HCT116 (cell line): ENCODE results near the gene ADAMTSL5. TPM values are rescaled to one million over a fixed set of nuclear protein-coding genes. Genes with fewer than 3 reads are reported as not detected.

Experiments used
- ATAC-seq: fragments of 200-7000 bp; cut with Tn5 transposase; 2 replicates; pipeline ENCODE4 v1.9.1; 2020; ENCODE audit warnings: mild to moderate bottlenecking, moderate library complexity
- BruUV-seq: library from RNA; stranded (reverse); fragments of 400-500 nt; replicated peaks from 2 replicates; lab custom pipeline; 2021; lab: Mats Ljungman, UMichigan
- CTCF ChIA-PET: fragments of 300-600 bp; sonication (Branson Sonifier 250); formaldehyde crosslinking; loops from one replicate; lab custom pipeline; 2021; ENCODE audit warnings: antibody characterized with exemption; lab: Charles Lee
- POLR2A ChIA-PET: fragments of 300-600, 350-600 bp; sonication (Branson Sonifier 250); formaldehyde crosslinking; loops from one replicate; lab custom pipeline; 2021; ENCODE audit warnings: antibody characterized with exemption; lab: Charles Lee
- RAD21 ChIA-PET, 2 experiments: fragments of 300-600 bp; sonication (Branson Sonifier 250); formaldehyde crosslinking; loops; one replicate each; lab custom pipeline; 2023; ENCODE audit warnings: low total read pairs in 2 of 2; ENCODE audit not compliant: uncharacterized antibody in 2 of 2, unreplicated experiment in 2 of 2, low non-redundant PET in 1 of 2; lab: Charles Lee
- DNase-seq: peaks from one replicate; pipeline ENCODE4 v3.0.0-alpha.2; 2010; ENCODE audit warnings: low read depth, low spot score
- H2AFZ ChIP-seq: fragments of 200-600 bp; shearing (Covaris generic), sonication (generic); 2 replicates; pipeline ENCODE4 v1.6.1; 2017; ENCODE audit warnings: low read depth, mixed run types, mixed read lengths, antibody characterized with exemption, low read length; ENCODE audit not compliant: poor library complexity, severe bottlenecking
- H3K27ac ChIP-seq: 2 replicates; pipeline ENCODE4 v1.5.1; 2012; ENCODE audit warnings: low read depth, low read length
- H3K27me3 ChIP-seq: fragments of 200-600 bp; sonication (generic); 2 replicates; pipeline ENCODE4 v1.6.1; 2016; ENCODE audit warnings: mixed run types, low read length, mixed read lengths; ENCODE audit not compliant: insufficient read depth
- H3K36me3 ChIP-seq, 2 experiments: fragments of 200-500 bp in 1 of 2; fragments of 200-600 bp in 1 of 2; sonication (Bioruptor generic) in 1 of 2; sonication (generic) in 1 of 2; 2 replicates each; pipeline versions ENCODE4 v1.5.1 to v1.6.1; 2014 to 2016; ENCODE audit warnings: low read length in 2 of 2, inconsistent platforms in 1 of 2, mixed read lengths in 1 of 2, mixed run types in 1 of 2; ENCODE audit not compliant: insufficient read depth in 2 of 2, control insufficient read depth in 1 of 2
- H3K4me1 ChIP-seq, 2 experiments: fragments of 200-600 bp in 1 of 2; sonication (generic) in 1 of 2; 2 replicates each; pipeline versions ENCODE4 v1.5.1 to v1.6.1; 2012 to 2017; ENCODE audit warnings: low read length in 2 of 2, inconsistent platforms in 1 of 2, mild to moderate bottlenecking in 1 of 2, mixed read lengths in 1 of 2, mixed run types in 1 of 2, moderate library complexity in 1 of 2; ENCODE audit not compliant: insufficient read depth in 2 of 2, control insufficient read depth in 1 of 2
- H3K4me2 ChIP-seq: fragments of 200-600 bp; sonication (generic); 2 replicates; pipeline ENCODE4 v1.6.1; 2017; ENCODE audit warnings: mixed run types, low read length, mixed read lengths
- H3K4me3 ChIP-seq, 2 experiments: fragments of 200-600 bp in 1 of 2; sonication (generic) in 1 of 2; replicated peaks in 1 of 2; 2 replicates each; pipeline ENCODE4 v1.5.1; 2011 to 2016; ENCODE audit warnings: low read length in 2 of 2, control low read depth in 1 of 2, low read depth in 1 of 2, mild to moderate bottlenecking in 1 of 2, mixed read lengths in 1 of 2, mixed run types in 1 of 2
- H3K79me2 ChIP-seq: fragments of 200-600 bp; sonication (generic); 2 replicates; pipeline ENCODE4 v1.6.1; 2017; ENCODE audit warnings: mild to moderate bottlenecking, mixed run types, low read length, moderate library complexity, mixed read lengths; ENCODE audit not compliant: insufficient read depth
- H3K9ac ChIP-seq: fragments of 200-600 bp; sonication (generic); 2 replicates; pipeline ENCODE4 v1.6.1; 2016; ENCODE audit warnings: low read length, mixed read lengths
- H3K9me2 ChIP-seq: fragments of 200-600 bp; sonication (generic), shearing (Covaris generic); 2 replicates; pipeline ENCODE4 v1.6.1; 2017; ENCODE audit warnings: mixed run types, mild to moderate bottlenecking, moderate library complexity; ENCODE audit not compliant: insufficient read depth
- H3K9me3 ChIP-seq, 2 experiments: fragments of 200-500 bp in 1 of 2; fragments of 200-600 bp in 1 of 2; sonication (Bioruptor generic) in 1 of 2; sonication (generic) in 1 of 2; 2 replicates each; pipeline ENCODE4 v1.6.1; 2014 to 2017; ENCODE audit warnings: low read length in 2 of 2, mixed read lengths in 2 of 2, inconsistent platforms in 1 of 2, low read depth in 1 of 2, mild to moderate bottlenecking in 1 of 2, mixed run types in 1 of 2, moderate library complexity in 1 of 2; ENCODE audit not compliant: control insufficient read depth in 1 of 2, insufficient read depth in 1 of 2
- H4K20me1 ChIP-seq: fragments of 200-600 bp; sonication (generic), shearing (Covaris generic); 2 replicates; pipeline ENCODE4 v1.6.1; 2017; ENCODE audit warnings: mixed run types, mild to moderate bottlenecking, moderate library complexity; ENCODE audit not compliant: insufficient read depth
- ATF3 ChIP-seq: IDR thresholded peaks from 2 replicates; pipeline ENCODE4 v1.6.1; 2012
- CBX3 ChIP-seq: IDR thresholded peaks from 2 replicates; pipeline ENCODE4 v1.6.1; 2012; ENCODE audit warnings: low read depth
- CEBPB ChIP-seq: IDR thresholded peaks from 2 replicates; pipeline ENCODE4 v1.6.1; 2012; ENCODE audit warnings: low read depth
- EGR1 ChIP-seq: IDR thresholded peaks from 2 replicates; pipeline ENCODE4 v1.6.1; 2012; ENCODE audit warnings: low read depth
- ELF1 ChIP-seq: IDR thresholded peaks from 2 replicates; pipeline ENCODE4 v1.6.1; 2012; ENCODE audit warnings: low read depth, borderline replicate concordance
- EZH2 ChIP-seq: fragments of 200-600 bp; sonication (generic); IDR thresholded peaks from 2 replicates; pipeline ENCODE4 v1.6.1; 2017; ENCODE audit warnings: antibody characterized with exemption, mixed run types
- EZH2phosphoT487 ChIP-seq: fragments of 200-600 bp; IDR thresholded peaks from 2 replicates; pipeline ENCODE4 v1.6.1; 2018; ENCODE audit warnings: antibody characterized with exemption, borderline replicate concordance
- FOSL1 ChIP-seq: IDR thresholded peaks from 2 replicates; pipeline ENCODE4 v1.6.1; 2012; ENCODE audit warnings: low read depth
- JUND ChIP-seq: IDR thresholded peaks from 2 replicates; pipeline ENCODE4 v1.6.1; 2012
- POLR2A ChIP-seq: IDR thresholded peaks from 2 replicates; pipeline ENCODE4 v1.7.0; 2011; ENCODE audit warnings: borderline replicate concordance; ENCODE audit not compliant: insufficient read depth, insufficient read length; ENCODE audit errors: extremely low read depth
- POLR2AphosphoS5 ChIP-seq: IDR thresholded peaks from 2 replicates; pipeline ENCODE4 v1.6.1; 2011; ENCODE audit warnings: mild to moderate bottlenecking, low read depth, low read length, moderate library complexity
- REST ChIP-seq: IDR thresholded peaks from 2 replicates; pipeline ENCODE4 v1.6.1; 2012; ENCODE audit warnings: low read depth
- SIN3A ChIP-seq: IDR thresholded peaks from 2 replicates; pipeline ENCODE4 v1.6.1; 2012; ENCODE audit warnings: low read depth
- SP1 ChIP-seq: IDR thresholded peaks from 2 replicates; pipeline ENCODE4 v1.6.1; 2012; ENCODE audit warnings: low read depth
- SRF ChIP-seq: IDR thresholded peaks from 2 replicates; pipeline ENCODE4 v1.6.1; 2012; ENCODE audit warnings: low read depth
- TCF7L2 ChIP-seq: IDR thresholded peaks from 2 replicates; pipeline ENCODE4 v1.7.0; 2011; ENCODE audit warnings: borderline replicate concordance, inconsistent platforms; ENCODE audit not compliant: insufficient read depth, insufficient read length; ENCODE audit errors: extremely low read depth
- YY1 ChIP-seq: IDR thresholded peaks from 2 replicates; pipeline ENCODE4 v1.6.1; 2011; ENCODE audit warnings: low read length, low read depth, moderate library complexity, mild to moderate bottlenecking; ENCODE audit not compliant: insufficient replicate concordance; ENCODE audit errors: extremely low read depth
- ZFX ChIP-seq: fragments of 450-650 bp; IDR thresholded peaks from 2 replicates; pipeline ENCODE4 v1.6.1; 2017
- intact Hi-C: fragments of 100-400 bp; cut with micrococcal nuclease; formaldehyde crosslinking; loops from 2 replicates; pipeline ENCODE4 v1.10.0; 2022
- total RNA-seq: library from RNA; stranded (reverse); gene quantifications from one replicate; pipeline ENCODE4 v1.2.1, GENCODE V29; 2021; ENCODE audit not compliant: unreplicated experiment

Gene ADAMTSL5
- total RNA-seq, 1 experiment from 2014 or later, result 24.0 TPM

GRCh38 chr19:1526066-1526778 is 13.4 kb upstream of the ADAMTSL5 start:
- RAD21 ChIA-PET, result no interaction called here
- no peaks in the 10 kb centered on the region for H3K9me2 ChIP-seq
- DNase-seq (no peak), ATAC-seq (no peak)
- no peaks in the 10 kb centered on the region for H3K79me2 ChIP-seq
- POLR2A ChIA-PET, result no interaction called here
- no TSS peak for BruUV-seq
- no peaks in the 10 kb centered on the region for H3K9me3 ChIP-seq
- TF ChIP-seq JUND (no peak), ATF3 (no peak), SP1 (no peak), EZH2 (no peak), SIN3A (no peak), EZH2phosphoT487 (no peak)
- no peaks in the 10 kb centered on the region for H3K36me3 ChIP-seq
- H4K20me1 ChIP-seq, result no peaks in the 10 kb centered on the region
- no peak overlapping the region for H3K4me2 ChIP-seq
- no peak overlapping the region for H3K9ac ChIP-seq
- intact Hi-C loops, result no loop called here
- H2AFZ ChIP-seq, result no peak overlapping the region
- no peaks in the 10 kb centered on the region for H3K27me3 ChIP-seq
- CTCF ChIA-PET, result no interaction called here
- no peak overlapping the region for H3K4me3 ChIP-seq
- H3K4me1 ChIP-seq, result no peaks in the 10 kb centered on the region
- H3K27ac ChIP-seq, result no peak overlapping the region

GRCh38 chr19:1525343-1525742 is 12.5 kb upstream of the ADAMTSL5 start:
- Histone ChIP-seq H3K4me3 (no peak overlapping the region), H3K9me3 (no peaks in the 10 kb centered on the region), H3K9me2 (no peaks in the 10 kb centered on the region), H3K9ac (no peak overlapping the region), H4K20me1 (no peaks in the 10 kb centered on the region), H3K4me2 (no peak overlapping the region), H3K4me1 (no peaks in the 10 kb centered on the region), H3K36me3 (no peaks in the 10 kb centered on the region), H3K27ac (no peak overlapping the region), H2AFZ (no peak overlapping the region), H3K79me2 (no peaks in the 10 kb centered on the region), H3K27me3 (no peaks in the 10 kb centered on the region)
- DNase-seq, result no peak
- ChIA-PET RAD21 (no interaction called here), POLR2A (no interaction called here), CTCF (no interaction called here)
- no peak for ATAC-seq
- intact Hi-C loops, result no loop called here
- no TSS peak for BruUV-seq
- TF ChIP-seq SP1 (no peak), ELF1 (no peak), EZH2phosphoT487 (no peak), FOSL1 (no peak), ZFX (no peak), REST (no peak), YY1 (no peak), TCF7L2 (no peak), POLR2A (no peak), EZH2 (no peak), CBX3 (no peak), EGR1 (no peak), POLR2AphosphoS5 (no peak), CEBPB (no peak), SRF (no peak)
